Panc1 (cell line): Measurements from ENCODE around the gene GPR107. TPM values are rescaled to one million over a fixed set of nuclear protein-coding genes. Genes with fewer than 3 reads are reported as not detected.

ENCODE experiments used
- ATAC-seq: fragments of 200-7000 bp; cut with Tn5 transposase; 2 replicates; pipeline ENCODE4 v1.9.1; 2020; ENCODE audit warnings: mild to moderate bottlenecking, moderate library complexity
- BruUV-seq: library from RNA; stranded (reverse); fragments of 400-500 nt; replicated peaks from 2 replicates; lab custom pipeline; 2021; lab: Mats Ljungman, UMichigan
- CTCF ChIA-PET: fragments of 300-600 bp; sonication (Branson Sonifier 250); formaldehyde crosslinking; loops from one replicate; lab custom pipeline; 2022; ENCODE audit warnings: antibody characterized with exemption; lab: Charles Lee
- POLR2A ChIA-PET: fragments of 300-600 bp; sonication (Branson Sonifier 250); formaldehyde crosslinking; loops from one replicate; lab custom pipeline; 2022; ENCODE audit warnings: antibody characterized with exemption; lab: Charles Lee
- DNase-seq: peaks from one replicate; pipeline ENCODE4 v3.0.0-alpha.2; 2010; ENCODE audit warnings: low read depth, low spot score
- H3K27ac ChIP-seq: 2 replicates; pipeline ENCODE4 v1.5.1; 2011; ENCODE audit warnings: mild to moderate bottlenecking, low read length, inconsistent platforms
- H3K27me3 ChIP-seq: fragments of 200-500 bp; sonication (Bioruptor generic); 2 replicates; pipeline ENCODE4 v1.6.0; 2014; ENCODE audit warnings: low read length, inconsistent platforms; ENCODE audit not compliant: control insufficient read depth, insufficient read depth
- H3K36me3 ChIP-seq: fragments of 200-500 bp; sonication (Bioruptor generic); 2 replicates; pipeline ENCODE4 v1.5.1; 2014; ENCODE audit warnings: inconsistent platforms, mild to moderate bottlenecking, low read length, moderate library complexity; ENCODE audit not compliant: control insufficient read depth, insufficient read depth
- H3K4me1 ChIP-seq: 2 replicates; pipeline ENCODE4 v1.5.1; 2011; ENCODE audit warnings: inconsistent platforms, mild to moderate bottlenecking, low read length, moderate library complexity; ENCODE audit not compliant: control insufficient read depth, insufficient read depth
- H3K4me3 ChIP-seq, 2 experiments: 2 replicates each; pipeline ENCODE4 v1.5.1; 2011 to 2012; ENCODE audit warnings: low read depth in 2 of 2, low read length in 2 of 2, mild to moderate bottlenecking in 2 of 2, inconsistent platforms in 1 of 2, moderate library complexity in 1 of 2
- H3K9me3 ChIP-seq: fragments of 200-500 bp; sonication (Bioruptor generic); 2 replicates; pipeline ENCODE4 v1.5.1; 2014; ENCODE audit warnings: low read depth, mild to moderate bottlenecking, inconsistent platforms, low read length, moderate library complexity; ENCODE audit not compliant: control insufficient read depth, insufficient read depth
- CTCF ChIP-seq: fragments of 450-650 bp; IDR thresholded peaks from 2 replicates; pipeline ENCODE4 v1.5.1; 2017; ENCODE audit warnings: mild to moderate bottlenecking
- POLR2AphosphoS5 ChIP-seq: IDR thresholded peaks from 2 replicates; pipeline ENCODE4 v1.6.1; 2012; ENCODE audit warnings: mild to moderate bottlenecking, low read depth, low read length, moderate library complexity
- REST ChIP-seq, 2 experiments: IDR thresholded peaks; 2 replicates each; pipeline ENCODE4 v1.6.1; 2011 to 2012; ENCODE audit warnings: low read depth in 2 of 2, control low read depth in 1 of 2, low read length in 1 of 2, mild to moderate bottlenecking in 1 of 2, moderate library complexity in 1 of 2; ENCODE audit not compliant: insufficient read depth in 1 of 2
- SIN3A ChIP-seq: IDR thresholded peaks from 2 replicates; pipeline ENCODE4 v1.6.1; 2012; ENCODE audit warnings: low read depth, mild to moderate bottlenecking, low read length, moderate library complexity, borderline replicate concordance; ENCODE audit not compliant: insufficient read depth
- TCF7L2 ChIP-seq: IDR thresholded peaks from 2 replicates; pipeline ENCODE4 v1.6.1; 2011; ENCODE audit warnings: mild to moderate bottlenecking, low read depth, low read length, inconsistent platforms
- in situ Hi-C: cut with HindIII; loops from 2 replicates; pipeline ENCODE4 v1.10.0; 2016; ENCODE audit warnings: low sequenced_read_pairs, low pct_unique_long_range_greater_than_20kb
- intact Hi-C: fragments of 100-400 bp; cut with micrococcal nuclease; formaldehyde crosslinking; loops from one replicate; pipeline ENCODE4 v1.10.0; 2022; ENCODE audit not compliant: unreplicated experiment
- total RNA-seq: library from RNA; stranded (reverse); gene quantifications from one replicate; pipeline ENCODE4 v1.2.1, GENCODE V29; 2021; ENCODE audit not compliant: unreplicated experiment

Gene GPR107
- total RNA-seq, 1 experiment from 2014 or later = 43.0 TPM

- Histone ChIP-seq H3K4me3 (no peak overlapping the region), H3K4me1 (no peaks in the 10 kb centered on the region), H3K36me3 (peaks cover 2% of the 10 kb centered on the region; the same call in 1 of the 2 replicates), H3K9me3 (no peaks in the 10 kb centered on the region), H3K27ac (no peak overlapping the region), H3K27me3 (no peaks in the 10 kb centered on the region)
- DNase-seq = no peak
- in situ Hi-C loops = no loop called here
- no peak for ATAC-seq
- CTCF ChIA-PET = no interaction called here
- no TSS peak for BruUV-seq
- TF ChIP-seq TCF7L2 = no peak
- TF ChIP-seq CTCF = no peak
- intact Hi-C loops = no loop called here
- POLR2A ChIA-PET = no interaction called here
Measured at GRCh38 chr9:130088051-130088450, 34.3 kb downstream of the GPR107 start.

- H3K27me3 ChIP-seq = no peaks in the 10 kb centered on the region
- BruUV-seq = no TSS peak
- peaks cover 3% of the 10 kb centered on the region; the same call in 1 of the 2 replicates for H3K36me3 ChIP-seq
- no peaks in the 10 kb centered on the region for H3K4me1 ChIP-seq
- H3K9me3 ChIP-seq = no peaks in the 10 kb centered on the region
- DNase-seq (no peak), ATAC-seq (no peak)
- intact Hi-C loops (no loop called here), in situ Hi-C loops (no loop called here)
- H3K4me3 ChIP-seq = no peak overlapping the region
- ChIA-PET POLR2A (no interaction called here), CTCF (no interaction called here)
- H3K27ac ChIP-seq = no peak overlapping the region
- TF ChIP-seq REST (IDR thresholded peaks at IDR 0.05; ENCODE audit: insufficient read depth in 1 of 2, low read depth in 2 of 2, low read length in 1 of 2) = no peak
- no peak for TF ChIP-seq CTCF
- no peak for TF ChIP-seq POLR2AphosphoS5
- TF ChIP-seq SIN3A = no peak
- TF ChIP-seq TCF7L2 = no peak
Measured at GRCh38 chr9:130089141-130089540, 35.4 kb downstream of the GPR107 start.
